HCT116 (cell line): ENCODE results near the gene SLF1. TPM values are rescaled to one million over a fixed set of nuclear protein-coding genes. Genes with fewer than 3 reads are reported as not detected.

Experiments used
- ATAC-seq: fragments of 200-7000 bp; cut with Tn5 transposase; 2 replicates; pipeline ENCODE4 v1.9.1; 2020; ENCODE audit warnings: mild to moderate bottlenecking, moderate library complexity
- BruUV-seq: library from RNA; stranded (reverse); fragments of 400-500 nt; replicated peaks from 2 replicates; lab custom pipeline; 2021; lab: Mats Ljungman, UMichigan
- CTCF ChIA-PET: fragments of 300-600 bp; sonication (Branson Sonifier 250); formaldehyde crosslinking; loops from one replicate; lab custom pipeline; 2021; ENCODE audit warnings: antibody characterized with exemption; lab: Charles Lee
- POLR2A ChIA-PET: fragments of 300-600, 350-600 bp; sonication (Branson Sonifier 250); formaldehyde crosslinking; loops from one replicate; lab custom pipeline; 2021; ENCODE audit warnings: antibody characterized with exemption; lab: Charles Lee
- RAD21 ChIA-PET, 2 experiments: fragments of 300-600 bp; sonication (Branson Sonifier 250); formaldehyde crosslinking; loops; one replicate each; lab custom pipeline; 2023; ENCODE audit warnings: low total read pairs in 2 of 2; ENCODE audit not compliant: uncharacterized antibody in 2 of 2, unreplicated experiment in 2 of 2, low non-redundant PET in 1 of 2; lab: Charles Lee
- DNase-seq: peaks from one replicate; pipeline ENCODE4 v3.0.0-alpha.2; 2010; ENCODE audit warnings: low read depth, low spot score
- H2AFZ ChIP-seq: fragments of 200-600 bp; shearing (Covaris generic), sonication (generic); 2 replicates; pipeline ENCODE4 v1.6.1; 2017; ENCODE audit warnings: low read depth, mixed run types, mixed read lengths, antibody characterized with exemption, low read length; ENCODE audit not compliant: poor library complexity, severe bottlenecking
- H3K27ac ChIP-seq: 2 replicates; pipeline ENCODE4 v1.5.1; 2012; ENCODE audit warnings: low read depth, low read length
- H3K27me3 ChIP-seq: fragments of 200-600 bp; sonication (generic); 2 replicates; pipeline ENCODE4 v1.6.1; 2016; ENCODE audit warnings: mixed run types, low read length, mixed read lengths; ENCODE audit not compliant: insufficient read depth
- H3K36me3 ChIP-seq, 2 experiments: fragments of 200-500 bp in 1 of 2; fragments of 200-600 bp in 1 of 2; sonication (Bioruptor generic) in 1 of 2; sonication (generic) in 1 of 2; 2 replicates each; pipeline versions ENCODE4 v1.5.1 to v1.6.1; 2014 to 2016; ENCODE audit warnings: low read length in 2 of 2, inconsistent platforms in 1 of 2, mixed read lengths in 1 of 2, mixed run types in 1 of 2; ENCODE audit not compliant: insufficient read depth in 2 of 2, control insufficient read depth in 1 of 2
- H3K4me1 ChIP-seq, 2 experiments: fragments of 200-600 bp in 1 of 2; sonication (generic) in 1 of 2; 2 replicates each; pipeline versions ENCODE4 v1.5.1 to v1.6.1; 2012 to 2017; ENCODE audit warnings: low read length in 2 of 2, inconsistent platforms in 1 of 2, mild to moderate bottlenecking in 1 of 2, mixed read lengths in 1 of 2, mixed run types in 1 of 2, moderate library complexity in 1 of 2; ENCODE audit not compliant: insufficient read depth in 2 of 2, control insufficient read depth in 1 of 2
- H3K4me2 ChIP-seq: fragments of 200-600 bp; sonication (generic); 2 replicates; pipeline ENCODE4 v1.6.1; 2017; ENCODE audit warnings: mixed run types, low read length, mixed read lengths
- H3K4me3 ChIP-seq, 2 experiments: fragments of 200-600 bp in 1 of 2; sonication (generic) in 1 of 2; replicated peaks in 1 of 2; 2 replicates each; pipeline ENCODE4 v1.5.1; 2011 to 2016; ENCODE audit warnings: low read length in 2 of 2, control low read depth in 1 of 2, low read depth in 1 of 2, mild to moderate bottlenecking in 1 of 2, mixed read lengths in 1 of 2, mixed run types in 1 of 2
- H3K79me2 ChIP-seq: fragments of 200-600 bp; sonication (generic); 2 replicates; pipeline ENCODE4 v1.6.1; 2017; ENCODE audit warnings: mild to moderate bottlenecking, mixed run types, low read length, moderate library complexity, mixed read lengths; ENCODE audit not compliant: insufficient read depth
- H3K9ac ChIP-seq: fragments of 200-600 bp; sonication (generic); 2 replicates; pipeline ENCODE4 v1.6.1; 2016; ENCODE audit warnings: low read length, mixed read lengths
- H3K9me2 ChIP-seq: fragments of 200-600 bp; sonication (generic), shearing (Covaris generic); 2 replicates; pipeline ENCODE4 v1.6.1; 2017; ENCODE audit warnings: mixed run types, mild to moderate bottlenecking, moderate library complexity; ENCODE audit not compliant: insufficient read depth
- H3K9me3 ChIP-seq, 2 experiments: fragments of 200-500 bp in 1 of 2; fragments of 200-600 bp in 1 of 2; sonication (Bioruptor generic) in 1 of 2; sonication (generic) in 1 of 2; 2 replicates each; pipeline ENCODE4 v1.6.1; 2014 to 2017; ENCODE audit warnings: low read length in 2 of 2, mixed read lengths in 2 of 2, inconsistent platforms in 1 of 2, low read depth in 1 of 2, mild to moderate bottlenecking in 1 of 2, mixed run types in 1 of 2, moderate library complexity in 1 of 2; ENCODE audit not compliant: control insufficient read depth in 1 of 2, insufficient read depth in 1 of 2
- H4K20me1 ChIP-seq: fragments of 200-600 bp; sonication (generic), shearing (Covaris generic); 2 replicates; pipeline ENCODE4 v1.6.1; 2017; ENCODE audit warnings: mixed run types, mild to moderate bottlenecking, moderate library complexity; ENCODE audit not compliant: insufficient read depth
- CEBPB ChIP-seq: IDR thresholded peaks from 2 replicates; pipeline ENCODE4 v1.6.1; 2012; ENCODE audit warnings: low read depth
- ELF1 ChIP-seq: IDR thresholded peaks from 2 replicates; pipeline ENCODE4 v1.6.1; 2012; ENCODE audit warnings: low read depth, borderline replicate concordance
- EZH2phosphoT487 ChIP-seq: fragments of 200-600 bp; IDR thresholded peaks from 2 replicates; pipeline ENCODE4 v1.6.1; 2018; ENCODE audit warnings: antibody characterized with exemption, borderline replicate concordance
- FOSL1 ChIP-seq: IDR thresholded peaks from 2 replicates; pipeline ENCODE4 v1.6.1; 2012; ENCODE audit warnings: low read depth
- JUND ChIP-seq: IDR thresholded peaks from 2 replicates; pipeline ENCODE4 v1.6.1; 2012
- POLR2A ChIP-seq: IDR thresholded peaks from 2 replicates; pipeline ENCODE4 v1.7.0; 2011; ENCODE audit warnings: borderline replicate concordance; ENCODE audit not compliant: insufficient read depth, insufficient read length; ENCODE audit errors: extremely low read depth
- POLR2AphosphoS5 ChIP-seq: IDR thresholded peaks from 2 replicates; pipeline ENCODE4 v1.6.1; 2011; ENCODE audit warnings: mild to moderate bottlenecking, low read depth, low read length, moderate library complexity
- RAD21 ChIP-seq: IDR thresholded peaks from 2 replicates; pipeline ENCODE4 v1.6.1; 2012; ENCODE audit warnings: low read depth, mild to moderate bottlenecking
- TCF7L2 ChIP-seq: IDR thresholded peaks from 2 replicates; pipeline ENCODE4 v1.7.0; 2011; ENCODE audit warnings: borderline replicate concordance, inconsistent platforms; ENCODE audit not compliant: insufficient read depth, insufficient read length; ENCODE audit errors: extremely low read depth
- YY1 ChIP-seq: IDR thresholded peaks from 2 replicates; pipeline ENCODE4 v1.6.1; 2011; ENCODE audit warnings: low read length, low read depth, moderate library complexity, mild to moderate bottlenecking; ENCODE audit not compliant: insufficient replicate concordance; ENCODE audit errors: extremely low read depth
- ZFX ChIP-seq: fragments of 450-650 bp; IDR thresholded peaks from 2 replicates; pipeline ENCODE4 v1.6.1; 2017
- ZNF274 ChIP-seq: fragments of 200-500 bp; sonication (Bioruptor generic); IDR thresholded peaks from 2 replicates; pipeline ENCODE4 v1.6.1; 2014; ENCODE audit warnings: mild to moderate bottlenecking, low read depth, low read length, inconsistent platforms
- intact Hi-C: fragments of 100-400 bp; cut with micrococcal nuclease; formaldehyde crosslinking; loops from 2 replicates; pipeline ENCODE4 v1.10.0; 2022
- total RNA-seq: library from RNA; stranded (reverse); gene quantifications from one replicate; pipeline ENCODE4 v1.2.1, GENCODE V29; 2021; ENCODE audit not compliant: unreplicated experiment
- TF ChIP-seq, protein P1 (sequence below): IDR thresholded peaks from 2 replicates; pipeline ENCODE4 v1.6.1; 2012; ENCODE audit warnings: low read depth
- TF ChIP-seq, protein P2 (sequence below): IDR thresholded peaks from 2 replicates; pipeline ENCODE4 v1.6.1; 2012
- TF ChIP-seq, protein P3 (sequence below): IDR thresholded peaks from 2 replicates; pipeline ENCODE4 v1.6.1; 2011; ENCODE audit warnings: mild to moderate bottlenecking, low read length, moderate library complexity; ENCODE audit not compliant: insufficient replicate concordance; ENCODE audit errors: extremely low read depth

Gene SLF1
- total RNA-seq, 1 experiment from 2014 or later: 10.4 TPM

GRCh38 chr5:94692581-94692980, 74.1 kb downstream of the SLF1 start:
- POLR2A ChIA-PET: no interaction called here
- H3K79me2 ChIP-seq: no peaks in the 10 kb centered on the region
- H3K9me3 ChIP-seq: no peaks in the 10 kb centered on the region
- no peak for DNase-seq
- ATAC-seq: no peak
- intact Hi-C loops: loop anchor here (2.0 to 10.0 kb wide), 2 partner anchors 168 to 778 kb away; no protein-coding TSS in a partner anchor
- H3K4me2 ChIP-seq: no peak overlapping the region
- no peaks in the 10 kb centered on the region for H3K4me1 ChIP-seq
- no peak overlapping the region for H2AFZ ChIP-seq
- H3K27me3 ChIP-seq: no peaks in the 10 kb centered on the region
- CTCF ChIA-PET: interaction anchor here (0.7 to 1.1 kb wide), 4 partner anchors 79 to 1095 kb away, joined by 3 to 5 read pairs (median 3); no protein-coding TSS in a partner anchor
- RAD21 ChIA-PET: no interaction called here
- H3K27ac ChIP-seq: no peak overlapping the region
- no peak overlapping the region for H3K4me3 ChIP-seq
- no peaks in the 10 kb centered on the region for H3K9me2 ChIP-seq
- TF ChIP-seq CEBPB (no peak), JUND (no peak), RAD21 (no peak), ZFX (no peak), YY1 (no peak), POLR2A (no peak), EZH2phosphoT487 (no peak), ELF1 (no peak), ZNF274 (no peak), FOSL1 (no peak), POLR2AphosphoS5 (no peak), TCF7L2 (no peak)
- TF ChIP-seq, protein P1, sequence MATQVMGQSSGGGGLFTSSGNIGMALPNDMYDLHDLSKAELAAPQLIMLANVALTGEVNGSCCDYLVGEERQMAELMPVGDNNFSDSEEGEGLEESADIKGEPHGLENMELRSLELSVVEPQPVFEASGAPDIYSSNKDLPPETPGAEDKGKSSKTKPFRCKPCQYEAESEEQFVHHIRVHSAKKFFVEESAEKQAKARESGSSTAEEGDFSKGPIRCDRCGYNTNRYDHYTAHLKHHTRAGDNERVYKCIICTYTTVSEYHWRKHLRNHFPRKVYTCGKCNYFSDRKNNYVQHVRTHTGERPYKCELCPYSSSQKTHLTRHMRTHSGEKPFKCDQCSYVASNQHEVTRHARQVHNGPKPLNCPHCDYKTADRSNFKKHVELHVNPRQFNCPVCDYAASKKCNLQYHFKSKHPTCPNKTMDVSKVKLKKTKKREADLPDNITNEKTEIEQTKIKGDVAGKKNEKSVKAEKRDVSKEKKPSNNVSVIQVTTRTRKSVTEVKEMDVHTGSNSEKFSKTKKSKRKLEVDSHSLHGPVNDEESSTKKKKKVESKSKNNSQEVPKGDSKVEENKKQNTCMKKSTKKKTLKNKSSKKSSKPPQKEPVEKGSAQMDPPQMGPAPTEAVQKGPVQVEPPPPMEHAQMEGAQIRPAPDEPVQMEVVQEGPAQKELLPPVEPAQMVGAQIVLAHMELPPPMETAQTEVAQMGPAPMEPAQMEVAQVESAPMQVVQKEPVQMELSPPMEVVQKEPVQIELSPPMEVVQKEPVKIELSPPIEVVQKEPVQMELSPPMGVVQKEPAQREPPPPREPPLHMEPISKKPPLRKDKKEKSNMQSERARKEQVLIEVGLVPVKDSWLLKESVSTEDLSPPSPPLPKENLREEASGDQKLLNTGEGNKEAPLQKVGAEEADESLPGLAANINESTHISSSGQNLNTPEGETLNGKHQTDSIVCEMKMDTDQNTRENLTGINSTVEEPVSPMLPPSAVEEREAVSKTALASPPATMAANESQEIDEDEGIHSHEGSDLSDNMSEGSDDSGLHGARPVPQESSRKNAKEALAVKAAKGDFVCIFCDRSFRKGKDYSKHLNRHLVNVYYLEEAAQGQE: no peak
- TF ChIP-seq, protein P2, sequence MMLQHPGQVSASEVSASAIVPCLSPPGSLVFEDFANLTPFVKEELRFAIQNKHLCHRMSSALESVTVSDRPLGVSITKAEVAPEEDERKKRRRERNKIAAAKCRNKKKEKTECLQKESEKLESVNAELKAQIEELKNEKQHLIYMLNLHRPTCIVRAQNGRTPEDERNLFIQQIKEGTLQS: no peak
- TF ChIP-seq, protein P3, sequence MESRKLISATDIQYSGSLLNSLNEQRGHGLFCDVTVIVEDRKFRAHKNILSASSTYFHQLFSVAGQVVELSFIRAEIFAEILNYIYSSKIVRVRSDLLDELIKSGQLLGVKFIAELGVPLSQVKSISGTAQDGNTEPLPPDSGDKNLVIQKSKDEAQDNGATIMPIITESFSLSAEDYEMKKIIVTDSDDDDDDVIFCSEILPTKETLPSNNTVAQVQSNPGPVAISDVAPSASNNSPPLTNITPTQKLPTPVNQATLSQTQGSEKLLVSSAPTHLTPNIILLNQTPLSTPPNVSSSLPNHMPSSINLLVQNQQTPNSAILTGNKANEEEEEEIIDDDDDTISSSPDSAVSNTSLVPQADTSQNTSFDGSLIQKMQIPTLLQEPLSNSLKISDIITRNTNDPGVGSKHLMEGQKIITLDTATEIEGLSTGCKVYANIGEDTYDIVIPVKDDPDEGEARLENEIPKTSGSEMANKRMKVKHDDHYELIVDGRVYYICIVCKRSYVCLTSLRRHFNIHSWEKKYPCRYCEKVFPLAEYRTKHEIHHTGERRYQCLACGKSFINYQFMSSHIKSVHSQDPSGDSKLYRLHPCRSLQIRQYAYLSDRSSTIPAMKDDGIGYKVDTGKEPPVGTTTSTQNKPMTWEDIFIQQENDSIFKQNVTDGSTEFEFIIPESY: no peak
- no TSS peak for BruUV-seq
- no peak overlapping the region for H3K9ac ChIP-seq
- H4K20me1 ChIP-seq: no peaks in the 10 kb centered on the region
- H3K36me3 ChIP-seq: no peaks in the 10 kb centered on the region
